ENCODE data around the gene PEX11G.

The PEX11G gene

GRCh38 chr19:7488736-7489353 is at the start of gene PEX11G:
PEX11G (minus strand) TSS chr19:7489035; CDS start chr19:7489010, 25 bp downstream.
- H3K27ac Mint-ChIP-seq, result peak within 1 kb of the TSS; percentile 83
- H3K9me3 Mint-ChIP-seq, result no peaks in the 10 kb centered on the region
- no peaks in the 10 kb centered on the region for H3K27me3 Mint-ChIP-seq

GRCh38 chr19:7535998-7536695 is 47.3 kb upstream of the PEX11G start:
- peak overlapping the region; percentile 87 for H3K27ac Mint-ChIP-seq
- H3K27me3 Mint-ChIP-seq, result no peaks in the 10 kb centered on the region
- H3K4me3 Mint-ChIP-seq, result peak overlapping the region; percentile 94
- H3K4me1 Mint-ChIP-seq (ENCODE audit: low read depth), result peaks cover 24% of the 10 kb centered on the region
- H3K36me3 Mint-ChIP-seq (ENCODE audit: low read depth), result peaks cover 20% of the 10 kb centered on the region
- H3K9me3 Mint-ChIP-seq, result no peaks in the 10 kb centered on the region

More at GRCh38 chr19:7488736-7489353, at the start of gene PEX11G:
- Mint-ChIP-seq H3K4me1 (ENCODE audit: low read depth) (peaks cover 42% of the 10 kb centered on the region), H3K36me3 (ENCODE audit: low read depth) (no peaks in the 10 kb centered on the region), H3K4me3 (peak within 1 kb of the TSS; percentile 84)

GRCh38 chr19:7535047-7535997 is 46.5 kb upstream of the PEX11G start, which contains the start of gene PNPLA6:
PNPLA6 (plus strand) TSS chr19:7535717; CDS start chr19:7535789, 72 bp downstream.
- peak within 1 kb of the TSS; percentile 87 for H3K27ac Mint-ChIP-seq
- H3K4me1 Mint-ChIP-seq (ENCODE audit: low read depth), result peaks cover 23% of the 10 kb centered on the region
- H3K36me3 Mint-ChIP-seq (ENCODE audit: low read depth), result peaks cover 20% of the 10 kb centered on the region
- H3K9me3 Mint-ChIP-seq, result no peaks in the 10 kb centered on the region
- no peaks in the 10 kb centered on the region for H3K27me3 Mint-ChIP-seq
- peak within 1 kb of the TSS; percentile 94 for H3K4me3 Mint-ChIP-seq

DNA sequence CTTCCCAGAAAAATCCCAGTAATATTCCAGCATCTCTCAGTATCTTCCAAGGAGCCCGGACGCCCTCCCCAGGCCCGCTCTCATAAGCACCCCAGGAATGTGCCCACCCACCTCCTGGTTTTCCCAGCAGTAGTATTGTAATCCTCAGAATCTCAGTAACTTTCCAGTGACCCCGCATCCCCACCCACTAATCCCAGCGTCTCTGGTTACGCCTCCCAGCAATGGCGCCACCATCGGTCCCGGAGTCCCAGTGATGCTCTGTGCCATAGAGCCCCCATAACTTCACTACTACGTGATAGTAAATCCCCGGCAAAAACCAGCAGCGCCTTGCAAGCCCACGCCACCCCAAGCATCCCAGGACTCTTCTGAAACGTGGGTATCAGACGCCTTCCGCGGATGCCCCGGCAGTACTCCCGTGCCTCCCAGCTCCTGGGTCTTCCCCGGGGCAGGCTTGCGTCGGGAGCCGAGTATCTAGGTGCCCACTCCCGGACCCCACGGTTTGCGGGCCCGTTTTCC is 45.8 kb upstream of the PEX11G start:
- H3K36me3 Mint-ChIP-seq (ENCODE audit: low read depth), result peaks cover 18% of the 10 kb centered on the region
- no peaks in the 10 kb centered on the region for H3K9me3 Mint-ChIP-seq
- no peaks in the 10 kb centered on the region for H3K27me3 Mint-ChIP-seq
- peaks cover 23% of the 10 kb centered on the region for H3K4me1 Mint-ChIP-seq (ENCODE audit: low read depth)
- peak overlapping the region; percentile 94 for H3K4me3 Mint-ChIP-seq
- H3K27ac Mint-ChIP-seq, result peak overlapping the region; percentile 83

DNA sequence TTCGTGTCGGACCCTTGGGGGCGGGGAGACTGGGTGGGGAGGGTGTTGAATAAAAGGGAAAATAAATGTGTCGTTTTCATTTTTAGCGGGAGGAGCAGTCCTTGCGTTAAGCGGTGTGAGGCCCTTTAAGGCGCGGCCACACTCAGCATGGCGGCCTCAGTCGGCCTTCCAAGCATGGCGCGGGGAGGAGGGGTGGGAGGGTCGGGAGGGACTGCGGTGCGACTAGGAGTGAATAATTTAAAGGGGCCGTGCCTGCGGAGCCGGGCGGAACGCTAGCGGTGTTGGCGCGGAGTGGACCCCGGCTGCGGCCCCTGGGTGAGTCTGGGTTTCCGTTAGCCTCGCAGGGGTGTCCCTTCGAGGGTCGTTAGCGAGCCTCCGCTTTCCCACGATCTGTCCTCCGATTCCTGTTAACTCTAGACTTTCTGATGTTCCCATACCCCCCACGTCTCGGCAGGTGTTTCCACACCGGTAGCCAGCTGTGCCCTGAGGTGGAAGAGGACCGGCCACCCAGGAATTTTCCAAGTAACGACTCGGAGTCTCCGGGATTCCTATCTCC is 45.2 kb upstream of the PEX11G start:
- Mint-ChIP-seq H3K9me3 (no peaks in the 10 kb centered on the region), H3K4me1 (ENCODE audit: low read depth) (peaks cover 23% of the 10 kb centered on the region), H3K27ac (peak overlapping the region; percentile 83), H3K36me3 (ENCODE audit: low read depth) (peaks cover 18% of the 10 kb centered on the region), H3K27me3 (no peaks in the 10 kb centered on the region), H3K4me3 (peak overlapping the region; percentile 94)

DNA sequence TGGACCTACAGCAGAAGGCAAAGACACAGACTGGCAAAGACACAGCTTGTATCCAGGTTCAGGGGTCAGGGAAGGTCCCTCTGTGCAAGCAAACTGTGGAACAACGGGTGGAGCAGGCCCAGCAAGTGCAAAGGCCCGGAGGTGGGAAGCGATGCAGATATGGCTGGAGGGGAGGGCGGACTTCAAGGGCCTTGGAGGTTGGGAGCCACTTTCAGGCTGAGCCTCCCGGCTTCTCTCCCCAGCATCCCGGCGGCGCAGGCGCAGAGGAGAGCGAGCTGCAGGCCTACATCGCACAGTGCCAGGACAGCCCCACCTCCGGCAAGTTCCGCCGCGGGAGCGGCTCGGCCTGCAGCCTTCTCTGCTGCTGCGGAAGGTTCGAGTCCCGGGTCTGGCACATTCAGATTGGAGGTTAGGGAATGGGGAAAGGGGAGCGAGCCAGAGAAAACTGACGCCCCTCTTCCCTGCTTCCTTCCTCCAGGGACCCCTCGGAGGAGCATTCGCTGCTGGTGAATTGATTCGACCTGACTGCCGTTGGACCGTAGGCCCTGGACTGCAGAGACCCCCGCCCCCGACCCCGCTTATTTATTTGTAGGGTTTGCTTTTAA is 44.5 kb upstream of the PEX11G start:
- H3K4me3 Mint-ChIP-seq, result peak overlapping the region; percentile 94
- H3K27ac Mint-ChIP-seq, result no peak overlapping the region
- peaks cover 23% of the 10 kb centered on the region for H3K4me1 Mint-ChIP-seq (ENCODE audit: low read depth)
- peaks cover 12% of the 10 kb centered on the region for H3K36me3 Mint-ChIP-seq (ENCODE audit: low read depth)
- no peaks in the 10 kb centered on the region for H3K9me3 Mint-ChIP-seq
- no peaks in the 10 kb centered on the region for H3K27me3 Mint-ChIP-seq

- Mint-ChIP-seq H3K27ac (no peak overlapping the region), H3K4me3 (no peak overlapping the region), H3K4me1 (ENCODE audit: low read depth) (peaks cover 12% of the 10 kb centered on the region), H3K36me3 (ENCODE audit: low read depth) (peaks cover 8% of the 10 kb centered on the region), H3K27me3 (no peaks in the 10 kb centered on the region), H3K9me3 (no peaks in the 10 kb centered on the region)
These were observed 41.0 kb upstream of the PEX11G start for GRCh38 chr19:7529610-7530490.

DNA sequence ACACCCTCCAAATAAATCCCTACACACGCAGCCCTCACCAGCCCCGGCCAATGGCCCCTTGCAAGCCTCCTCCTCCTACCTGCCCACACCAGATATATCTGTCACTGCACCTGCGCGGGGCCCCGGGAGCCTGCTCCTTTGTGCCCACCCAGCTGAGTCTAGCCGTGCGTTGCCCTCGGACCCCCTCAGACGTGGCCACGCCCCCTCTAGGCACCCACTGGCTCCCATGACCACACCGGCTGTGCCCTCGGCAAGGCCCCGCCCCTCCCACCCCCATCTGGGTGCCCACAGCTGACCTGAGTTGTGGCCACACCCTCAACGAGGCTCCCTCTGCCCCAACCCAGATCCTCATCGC is 40.4 kb upstream of the PEX11G start:
- Mint-ChIP-seq H3K4me1 (ENCODE audit: low read depth) (peaks cover 12% of the 10 kb centered on the region), H3K36me3 (ENCODE audit: low read depth) (peaks cover 8% of the 10 kb centered on the region), H3K27ac (no peak overlapping the region), H3K9me3 (no peaks in the 10 kb centered on the region), H3K4me3 (no peak overlapping the region), H3K27me3 (no peaks in the 10 kb centered on the region)

DNA sequence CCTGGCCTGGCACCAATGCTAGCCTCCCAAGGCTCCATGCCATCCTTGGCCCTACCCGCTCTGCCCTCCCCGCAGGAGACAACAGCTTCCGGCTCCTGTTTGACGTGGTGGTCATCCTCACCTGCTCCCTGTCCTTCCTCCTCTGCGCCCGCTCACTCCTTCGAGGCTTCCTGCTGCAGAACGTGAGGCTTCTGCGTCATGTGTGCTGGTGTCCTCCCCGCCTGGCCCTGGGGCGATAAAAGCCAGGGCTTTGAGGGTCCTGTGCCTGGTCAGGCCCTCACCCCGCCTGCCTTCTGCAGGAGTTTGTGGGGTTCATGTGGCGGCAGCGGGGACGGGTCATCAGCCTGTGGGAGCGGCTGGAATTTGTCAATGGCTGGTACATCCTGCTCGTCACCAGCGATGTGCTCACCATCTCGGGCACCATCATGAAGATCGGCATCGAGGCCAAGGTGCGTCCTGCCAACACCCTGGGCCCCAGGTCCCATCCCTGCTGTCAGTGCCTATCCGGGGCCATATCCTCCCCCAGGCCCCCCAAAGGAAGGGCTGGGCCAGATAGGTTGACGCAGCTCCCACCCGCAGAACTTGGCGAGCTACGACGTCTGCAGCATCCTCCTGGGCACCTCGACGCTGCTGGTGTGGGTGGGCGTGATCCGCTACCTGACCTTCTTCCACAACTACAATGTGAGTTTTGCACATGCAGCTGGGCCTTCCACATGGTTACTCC is 39.8 kb upstream of the PEX11G start:
- Mint-ChIP-seq H3K9me3 (no peaks in the 10 kb centered on the region), H3K27me3 (no peaks in the 10 kb centered on the region), H3K4me1 (ENCODE audit: low read depth) (peaks cover 11% of the 10 kb centered on the region), H3K36me3 (ENCODE audit: low read depth) (peaks cover 8% of the 10 kb centered on the region), H3K4me3 (no peak overlapping the region), H3K27ac (no peak overlapping the region)

DNA sequence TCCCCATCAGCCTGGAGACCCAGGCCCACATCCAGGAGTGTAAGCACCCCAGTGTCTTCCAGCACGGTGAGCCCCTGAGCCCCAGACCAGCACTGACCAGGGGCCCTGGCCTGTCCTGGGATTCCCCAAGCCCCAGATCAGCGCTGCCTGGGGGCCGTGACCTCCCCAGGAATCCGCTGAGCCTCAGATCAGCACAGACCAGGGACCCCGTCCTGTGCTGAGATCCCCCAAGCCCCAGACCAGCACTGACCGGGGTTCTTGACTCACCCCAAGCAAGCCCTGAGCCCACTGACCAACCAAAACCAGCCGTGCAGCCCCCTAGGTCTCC is 39.3 kb upstream of the PEX11G start:
- H3K4me3 Mint-ChIP-seq, result no peak overlapping the region
- H3K27me3 Mint-ChIP-seq, result no peaks in the 10 kb centered on the region
- no peaks in the 10 kb centered on the region for H3K9me3 Mint-ChIP-seq
- H3K36me3 Mint-ChIP-seq (ENCODE audit: low read depth), result peaks cover 8% of the 10 kb centered on the region
- H3K27ac Mint-ChIP-seq, result no peak overlapping the region
- peaks cover 11% of the 10 kb centered on the region for H3K4me1 Mint-ChIP-seq (ENCODE audit: low read depth)

- Mint-ChIP-seq H3K9me3 (no peaks in the 10 kb centered on the region), H3K27me3 (no peaks in the 10 kb centered on the region), H3K27ac (no peak overlapping the region), H3K36me3 (ENCODE audit: low read depth) (peaks cover 8% of the 10 kb centered on the region), H3K4me1 (ENCODE audit: low read depth) (peaks cover 9% of the 10 kb centered on the region), H3K4me3 (no peak overlapping the region)
These were observed 38.8 kb upstream of the PEX11G start for GRCh38 chr19:7527516-7528191.

GRCh38 chr19:7526059-7526929 is 37.5 kb upstream of the PEX11G start:
- no peak overlapping the region for H3K4me3 Mint-ChIP-seq
- no peaks in the 10 kb centered on the region for H3K9me3 Mint-ChIP-seq
- H3K36me3 Mint-ChIP-seq (ENCODE audit: low read depth), result peaks cover 4% of the 10 kb centered on the region
- H3K27ac Mint-ChIP-seq, result no peak overlapping the region
- H3K27me3 Mint-ChIP-seq, result no peaks in the 10 kb centered on the region
- H3K4me1 Mint-ChIP-seq (ENCODE audit: low read depth), result peaks cover 13% of the 10 kb centered on the region

Data from stimulated activated naive CD8-positive, alpha-beta T cell treated with anti-CD3 and anti-CD28 coated beads, Interleukin-15, Interleukin-2, amounts not matched to agents 100 ng/mL and 50 ng/mL, for 24 hours (primary cell).